Upper lobe of right lung (tissue), 1 donor: ENCODE results near the gene DOCK11. TPM values are rescaled to one million over a fixed set of nuclear protein-coding genes. Genes with fewer than 3 reads are reported as not detected.

Source experiments
- ATAC-seq: fragments of 200-7000 bp; cut with Tn5 transposase; one replicate; pipeline ENCODE4 v1.9.1; 2020; ENCODE audit warnings: mild to moderate bottlenecking, moderate library complexity
- DNase-seq: peaks from one replicate; pipeline ENCODE4 v3.0.0-alpha.2; 2020
- H3K27ac ChIP-seq: fragments of 200-600 bp; one replicate; pipeline ENCODE4 v1.8.0; 2022
- H3K27me3 ChIP-seq: fragments of 200-600 bp; one replicate; pipeline ENCODE4 v1.8.0; 2022; ENCODE audit warnings: mild to moderate bottlenecking
- H3K36me3 ChIP-seq: fragments of 200-600 bp; one replicate; pipeline ENCODE4 v1.8.0; 2022
- H3K4me1 ChIP-seq: fragments of 200-600 bp; one replicate; pipeline ENCODE4 v1.8.0; 2022
- H3K4me3 ChIP-seq: fragments of 200-600 bp; one replicate; pipeline ENCODE4 v1.8.0; 2022; ENCODE audit warnings: mild to moderate bottlenecking
- H3K9me3 ChIP-seq: fragments of 200-600 bp; one replicate; pipeline ENCODE4 v1.8.0; 2022
- intact Hi-C: fragments of 100-400 bp; cut with DNase I; formaldehyde crosslinking; loops from one replicate; pipeline ENCODE4 v1.11.0; 2022
- total RNA-seq: library from RNA; stranded (reverse); fragmentation: NEBNext Ultra II Directional; extraction: Animal tissue kit (Norgen Biotek cat#: 25700); gene quantifications from one replicate; pipeline ENCODE4 v1.2.1, GENCODE V29; 2021
- TF ChIP-seq, protein P1 (sequence below): fragments of 200-600 bp; IDR thresholded peaks from one replicate; pipeline ENCODE4 v1.8.0; 2022; ENCODE audit warnings: antibody characterized with exemption
- donor health status: DM: no; HTN: yes; CAD: no; lungs with severe emphysema.

The DOCK11 gene
- total RNA-seq, 1 donor from 2014 or later: 55.0 TPM

DNA sequence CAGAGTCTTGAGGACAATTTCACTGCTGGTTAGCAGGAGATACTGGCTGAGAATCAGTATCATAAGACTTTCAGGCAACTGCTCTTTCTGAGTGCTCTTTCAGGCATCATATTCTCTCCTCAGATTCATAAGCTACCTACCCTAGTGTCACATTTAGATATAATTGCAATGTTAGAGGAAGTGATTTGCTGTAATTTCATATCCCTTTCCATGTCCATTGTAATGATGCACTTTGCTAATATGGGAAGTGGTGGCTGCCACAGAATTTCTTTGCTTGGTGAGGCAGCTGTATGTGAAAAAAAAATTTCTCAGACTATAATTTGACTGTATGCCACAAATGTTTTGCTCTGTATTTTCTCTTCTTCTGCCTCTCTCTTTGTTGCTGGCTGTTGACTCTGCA is 63.3 kb downstream of the DOCK11 start:
- Histone ChIP-seq H3K4me1 (no peaks in the 10 kb centered on the region), H3K36me3 (no peaks in the 10 kb centered on the region), H3K9me3 (no peaks in the 10 kb centered on the region), H3K27ac (no peak overlapping the region), H3K27me3 (no peaks in the 10 kb centered on the region), H3K4me3 (no peak overlapping the region)
- ATAC-seq (no peak), DNase-seq (no peak)
- intact Hi-C loops: no loop called here
- TF ChIP-seq, protein P1, sequence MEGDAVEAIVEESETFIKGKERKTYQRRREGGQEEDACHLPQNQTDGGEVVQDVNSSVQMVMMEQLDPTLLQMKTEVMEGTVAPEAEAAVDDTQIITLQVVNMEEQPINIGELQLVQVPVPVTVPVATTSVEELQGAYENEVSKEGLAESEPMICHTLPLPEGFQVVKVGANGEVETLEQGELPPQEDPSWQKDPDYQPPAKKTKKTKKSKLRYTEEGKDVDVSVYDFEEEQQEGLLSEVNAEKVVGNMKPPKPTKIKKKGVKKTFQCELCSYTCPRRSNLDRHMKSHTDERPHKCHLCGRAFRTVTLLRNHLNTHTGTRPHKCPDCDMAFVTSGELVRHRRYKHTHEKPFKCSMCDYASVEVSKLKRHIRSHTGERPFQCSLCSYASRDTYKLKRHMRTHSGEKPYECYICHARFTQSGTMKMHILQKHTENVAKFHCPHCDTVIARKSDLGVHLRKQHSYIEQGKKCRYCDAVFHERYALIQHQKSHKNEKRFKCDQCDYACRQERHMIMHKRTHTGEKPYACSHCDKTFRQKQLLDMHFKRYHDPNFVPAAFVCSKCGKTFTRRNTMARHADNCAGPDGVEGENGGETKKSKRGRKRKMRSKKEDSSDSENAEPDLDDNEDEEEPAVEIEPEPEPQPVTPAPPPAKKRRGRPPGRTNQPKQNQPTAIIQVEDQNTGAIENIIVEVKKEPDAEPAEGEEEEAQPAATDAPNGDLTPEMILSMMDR: no peak

DNA sequence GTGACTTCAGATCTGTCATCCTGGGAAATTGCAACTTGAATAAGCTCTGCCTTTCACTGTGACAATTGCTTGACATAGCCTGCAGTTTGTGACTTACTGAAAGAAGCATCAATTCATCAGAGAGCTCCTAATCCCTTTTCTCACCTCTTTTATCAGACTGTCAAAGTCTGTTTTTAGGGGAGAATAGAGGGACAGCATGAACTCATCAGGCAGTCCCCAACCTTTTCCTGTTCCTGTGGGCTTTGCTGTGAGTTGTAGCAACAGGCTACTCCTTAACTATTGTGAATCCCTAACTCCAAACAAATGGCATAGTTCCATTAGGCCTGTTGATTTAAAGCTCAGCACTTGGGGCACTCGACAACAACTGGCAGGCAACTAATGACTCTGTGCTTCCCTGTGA is 64.9 kb downstream of the DOCK11 start:
- ATAC-seq: no peak
- Histone ChIP-seq H3K27me3 (no peaks in the 10 kb centered on the region), H3K4me3 (no peak overlapping the region), H3K27ac (no peak overlapping the region), H3K4me1 (no peaks in the 10 kb centered on the region), H3K9me3 (no peaks in the 10 kb centered on the region), H3K36me3 (no peaks in the 10 kb centered on the region)
- TF ChIP-seq, protein P1: no peak
- no peak for DNase-seq
- intact Hi-C loops: no loop called here

DNA sequence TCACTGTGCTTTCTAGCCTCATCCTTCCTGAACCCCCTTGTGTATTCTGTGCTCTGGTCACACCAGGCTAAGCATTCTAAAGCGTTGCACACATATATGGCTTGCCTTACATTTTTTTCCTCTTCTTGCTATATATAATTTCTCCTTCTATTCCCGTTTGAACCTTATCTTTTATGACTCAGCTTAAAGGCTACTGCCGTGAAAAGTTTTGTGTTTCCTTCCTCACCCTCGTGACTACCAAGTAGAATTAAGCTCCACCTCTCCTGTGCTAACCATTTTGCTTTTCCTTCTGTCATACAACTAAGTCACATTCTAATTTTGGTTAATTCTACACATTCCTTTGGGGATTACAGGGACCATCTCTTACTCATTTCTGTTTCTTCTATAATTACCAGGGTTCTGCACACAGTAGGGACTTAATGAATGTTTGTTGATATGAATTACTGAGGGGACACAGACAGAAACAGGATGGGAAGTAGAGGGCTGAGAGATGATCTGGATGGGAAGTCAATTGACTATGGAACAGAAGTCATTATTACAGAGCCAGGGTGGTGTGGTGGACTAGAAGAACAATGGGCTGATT is 67.1 kb downstream of the DOCK11 start:
- intact Hi-C loops: no loop called here
- no peak for DNase-seq
- H3K27ac ChIP-seq: no peak overlapping the region
- no peaks in the 10 kb centered on the region for H3K36me3 ChIP-seq
- TF ChIP-seq, protein P1: no peak
- no peaks in the 10 kb centered on the region for H3K4me1 ChIP-seq
- no peaks in the 10 kb centered on the region for H3K27me3 ChIP-seq
- H3K4me3 ChIP-seq: no peak overlapping the region
- no peaks in the 10 kb centered on the region for H3K9me3 ChIP-seq
- no peak for ATAC-seq

DNA sequence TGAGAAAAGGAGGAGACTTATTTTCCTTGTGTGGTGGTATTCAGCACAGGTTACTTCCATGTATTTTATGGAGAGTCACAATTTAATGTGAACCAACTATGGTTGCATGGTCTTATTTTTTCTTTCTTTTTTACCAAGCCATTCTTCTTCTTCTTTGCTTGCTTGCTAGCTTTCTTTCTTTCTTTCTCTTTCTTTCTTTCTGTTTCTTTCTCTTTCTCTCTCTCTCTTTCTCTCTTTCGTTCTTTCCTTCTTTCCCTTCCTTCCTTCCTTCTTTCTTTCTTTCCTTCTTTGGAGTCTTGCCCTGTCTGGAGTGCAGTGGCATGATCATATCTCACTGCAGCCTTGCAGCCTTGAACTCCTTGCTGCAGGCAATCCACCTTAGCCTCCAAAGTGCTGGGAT is 68.9 kb downstream of the DOCK11 start:
- DNase-seq (no peak), ATAC-seq (no peak)
- intact Hi-C loops: no loop called here
- TF ChIP-seq, protein P1: no peak
- Histone ChIP-seq H3K9me3 (no peaks in the 10 kb centered on the region), H3K4me3 (no peak overlapping the region), H3K27me3 (no peaks in the 10 kb centered on the region), H3K4me1 (no peaks in the 10 kb centered on the region), H3K36me3 (no peaks in the 10 kb centered on the region), H3K27ac (no peak overlapping the region)

DNA sequence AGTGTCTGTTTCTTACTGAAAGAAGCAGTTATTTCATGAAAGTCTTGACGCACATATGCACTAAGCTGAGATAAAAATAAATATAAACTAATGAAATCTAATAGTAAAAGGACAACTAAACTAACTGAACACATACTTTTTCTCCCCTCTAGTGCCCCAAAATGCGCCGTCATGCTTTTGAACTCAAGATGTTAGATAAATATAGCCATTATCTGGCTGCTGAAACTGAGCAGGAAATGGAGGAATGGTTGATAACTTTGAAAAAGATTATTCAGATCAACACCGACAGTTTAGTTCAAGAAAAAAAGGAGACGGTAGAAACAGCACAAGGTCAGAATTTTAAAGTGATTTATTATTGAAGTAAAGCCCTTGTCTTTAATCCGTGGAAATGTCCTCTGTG is 70.2 kb downstream of the DOCK11 start:
- ATAC-seq: no peak
- Histone ChIP-seq H3K27me3 (no peaks in the 10 kb centered on the region), H3K9me3 (no peaks in the 10 kb centered on the region), H3K27ac (no peak overlapping the region), H3K4me3 (no peak overlapping the region), H3K4me1 (no peaks in the 10 kb centered on the region), H3K36me3 (no peaks in the 10 kb centered on the region)
- intact Hi-C loops: no loop called here
- no peak for DNase-seq
- TF ChIP-seq, protein P1: no peak

DNA sequence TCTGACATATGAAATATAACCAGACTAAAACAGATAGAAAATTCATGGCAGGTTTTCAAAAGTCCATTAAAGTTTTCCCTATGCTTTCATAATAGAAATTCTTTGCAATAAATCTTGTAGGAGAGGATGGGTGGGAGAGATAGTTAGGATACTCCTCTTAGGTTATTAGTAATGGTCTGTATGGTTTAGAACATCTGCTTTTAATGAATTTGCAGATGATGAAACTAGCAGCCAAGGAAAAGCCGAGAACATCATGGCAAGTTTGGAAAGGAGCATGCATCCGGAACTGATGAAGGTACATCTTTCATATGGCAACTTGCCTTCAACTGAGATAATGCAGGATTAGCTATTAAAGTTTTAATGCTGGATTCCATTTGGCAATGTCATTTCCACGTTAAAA is 70.7 kb downstream of the DOCK11 start:
- intact Hi-C loops: no loop called here
- Histone ChIP-seq H3K4me3 (no peak overlapping the region), H3K27me3 (no peaks in the 10 kb centered on the region), H3K4me1 (no peaks in the 10 kb centered on the region), H3K9me3 (no peaks in the 10 kb centered on the region), H3K36me3 (no peaks in the 10 kb centered on the region), H3K27ac (no peak overlapping the region)
- no peak for ATAC-seq
- TF ChIP-seq, protein P1: no peak
- DNase-seq: no peak
